Measurements from ENCODE around the gene ACTR2.

ACTR2 gene

DNA sequence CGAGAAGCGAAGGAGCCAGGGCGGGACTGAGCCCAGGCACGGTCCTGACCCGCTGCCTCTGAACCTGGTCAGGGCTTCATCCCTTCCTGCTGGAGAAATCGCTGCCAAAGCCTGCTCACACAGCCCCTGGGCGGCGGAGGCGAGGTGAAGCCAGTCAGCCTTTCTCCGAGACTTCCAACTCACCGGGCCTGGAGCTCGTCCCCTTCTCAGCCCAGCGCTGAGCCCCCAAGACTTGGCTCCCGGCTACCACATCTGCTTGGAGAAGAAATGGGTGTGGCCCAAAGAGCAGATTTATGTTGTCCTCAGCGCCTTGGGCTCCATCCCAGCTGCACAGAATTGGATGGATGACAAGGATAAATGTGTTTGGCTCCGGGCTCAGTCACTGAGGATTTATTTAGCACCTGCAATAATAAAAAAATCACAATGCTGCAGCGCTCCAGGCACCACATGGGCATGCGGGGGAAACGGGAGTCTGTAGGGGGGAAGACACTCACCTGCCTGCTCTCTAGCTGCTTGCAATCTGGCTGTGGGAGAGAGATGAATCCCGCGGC lies 64.9 kb downstream of the ACTR2 start:
- no peak overlapping the region for H3K4me3 ChIP-seq (ENCODE audit: insufficient read depth, low read depth, low read length)
- H3K27ac ChIP-seq (ENCODE audit: insufficient read depth, low read depth, low read length, poor library complexity, severe bottlenecking), result no peak overlapping the region
- no peaks in the 10 kb centered on the region for H3K27me3 ChIP-seq (ENCODE audit: control insufficient read depth, insufficient read depth, low read length, poor library complexity, severe bottlenecking)
- H3K9me3 ChIP-seq (ENCODE audit: control insufficient read depth, low read length), result no peaks in the 10 kb centered on the region
- peaks cover 8% of the 10 kb centered on the region for H3K4me1 ChIP-seq (ENCODE audit: control insufficient read depth, insufficient read depth, low read length)
- H3K36me3 ChIP-seq (ENCODE audit: control insufficient read depth, insufficient read depth, low read length), result no peaks in the 10 kb centered on the region
- WGBS, 2 experiments, result 92% methylated on average over 21 of the region's 21 CpGs

DNA sequence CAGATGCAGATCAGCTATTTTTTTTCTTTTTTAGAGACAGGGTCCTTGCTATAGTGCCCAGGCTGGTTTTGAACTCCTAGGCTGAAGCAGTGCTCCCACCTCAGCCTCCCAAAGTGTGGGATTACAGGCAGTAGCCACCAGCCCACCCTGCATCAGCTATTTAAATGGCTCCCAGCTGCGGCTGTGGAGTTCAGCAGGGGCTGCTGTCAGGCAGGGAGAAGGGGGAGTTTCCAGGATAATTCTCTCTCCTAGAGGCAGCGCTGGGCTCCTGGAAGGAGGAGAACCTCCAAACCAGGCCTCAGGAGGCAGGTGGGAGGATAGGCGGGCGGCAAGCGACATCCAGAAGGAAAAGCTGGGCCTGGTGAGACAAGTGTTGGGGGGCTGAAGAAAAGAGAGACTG lies 65.7 kb downstream of the ACTR2 start:
- WGBS, 2 experiments, result 76 to 87% methylated on average over 5 of the region's 5 CpGs
- Histone ChIP-seq H3K9me3 (ENCODE audit: control insufficient read depth, low read length) (no peaks in the 10 kb centered on the region), H3K27me3 (ENCODE audit: control insufficient read depth, insufficient read depth, low read length, poor library complexity, severe bottlenecking) (no peaks in the 10 kb centered on the region), H3K4me3 (ENCODE audit: insufficient read depth, low read depth, low read length) (no peak overlapping the region), H3K27ac (ENCODE audit: insufficient read depth, low read depth, low read length, poor library complexity, severe bottlenecking) (no peak overlapping the region), H3K36me3 (ENCODE audit: control insufficient read depth, insufficient read depth, low read length) (no peaks in the 10 kb centered on the region), H3K4me1 (ENCODE audit: control insufficient read depth, insufficient read depth, low read length) (peaks cover 8% of the 10 kb centered on the region)

DNA sequence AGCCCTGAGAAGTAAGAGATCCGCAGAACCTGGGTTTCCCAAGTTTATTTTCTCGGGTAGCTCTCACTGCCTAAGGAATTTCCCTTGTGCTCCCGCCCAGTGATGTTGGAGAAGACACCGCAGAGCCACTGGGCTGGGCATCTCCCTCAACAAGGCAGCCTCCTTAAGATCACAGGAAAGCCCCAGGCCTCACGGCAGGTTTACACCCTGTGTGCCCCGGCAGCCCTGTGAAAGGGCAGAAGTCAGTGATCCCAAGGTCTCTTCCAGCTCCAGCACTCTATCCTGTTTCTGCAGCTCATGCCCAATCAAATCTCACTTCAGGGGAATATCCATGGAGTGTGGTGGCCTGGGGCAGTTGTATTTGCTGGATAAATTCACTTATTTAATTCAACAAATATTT lies 66.5 kb downstream of the ACTR2 start:
- no peak overlapping the region for H3K27ac ChIP-seq (ENCODE audit: insufficient read depth, low read depth, low read length, poor library complexity, severe bottlenecking)
- H3K4me1 ChIP-seq (ENCODE audit: control insufficient read depth, insufficient read depth, low read length), result peaks cover 8% of the 10 kb centered on the region
- H3K36me3 ChIP-seq (ENCODE audit: control insufficient read depth, insufficient read depth, low read length), result no peaks in the 10 kb centered on the region
- no peak overlapping the region for H3K4me3 ChIP-seq (ENCODE audit: insufficient read depth, low read depth, low read length)
- no peaks in the 10 kb centered on the region for H3K27me3 ChIP-seq (ENCODE audit: control insufficient read depth, insufficient read depth, low read length, poor library complexity, severe bottlenecking)
- H3K9me3 ChIP-seq (ENCODE audit: control insufficient read depth, low read length), result no peaks in the 10 kb centered on the region
- 65 to 68% methylated on average over 6 of the region's 6 CpGs for WGBS, 2 experiments

DNA sequence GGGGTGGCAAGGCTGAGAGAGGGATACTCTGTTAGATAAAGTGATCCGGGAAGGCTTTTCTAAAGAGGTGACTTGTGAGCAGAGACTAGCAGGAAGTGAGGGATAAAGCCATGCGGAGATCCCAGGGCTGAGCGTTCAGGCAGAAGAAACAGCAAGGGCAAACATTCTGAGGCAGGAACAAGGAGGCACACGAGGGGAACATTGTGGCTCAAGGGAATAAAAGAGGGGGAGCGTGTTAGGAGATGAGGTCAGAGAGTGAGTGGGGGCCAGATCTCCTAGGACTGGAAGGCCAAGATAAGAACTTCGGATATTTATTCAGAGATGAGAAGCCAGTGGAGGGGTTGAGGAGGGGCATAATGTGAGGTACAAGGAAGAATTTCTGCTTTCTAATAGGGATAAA lies 67.1 kb downstream of the ACTR2 start:
- 60 to 66% methylated on average over 6 of the region's 6 CpGs for WGBS, 2 experiments
- Histone ChIP-seq H3K27ac (ENCODE audit: insufficient read depth, low read depth, low read length, poor library complexity, severe bottlenecking) (no peak overlapping the region), H3K4me3 (ENCODE audit: insufficient read depth, low read depth, low read length) (no peak overlapping the region), H3K4me1 (ENCODE audit: control insufficient read depth, insufficient read depth, low read length) (peaks cover 14% of the 10 kb centered on the region), H3K9me3 (ENCODE audit: control insufficient read depth, low read length) (no peaks in the 10 kb centered on the region), H3K27me3 (ENCODE audit: control insufficient read depth, insufficient read depth, low read length, poor library complexity, severe bottlenecking) (no peaks in the 10 kb centered on the region), H3K36me3 (ENCODE audit: control insufficient read depth, insufficient read depth, low read length) (no peaks in the 10 kb centered on the region)

DNA sequence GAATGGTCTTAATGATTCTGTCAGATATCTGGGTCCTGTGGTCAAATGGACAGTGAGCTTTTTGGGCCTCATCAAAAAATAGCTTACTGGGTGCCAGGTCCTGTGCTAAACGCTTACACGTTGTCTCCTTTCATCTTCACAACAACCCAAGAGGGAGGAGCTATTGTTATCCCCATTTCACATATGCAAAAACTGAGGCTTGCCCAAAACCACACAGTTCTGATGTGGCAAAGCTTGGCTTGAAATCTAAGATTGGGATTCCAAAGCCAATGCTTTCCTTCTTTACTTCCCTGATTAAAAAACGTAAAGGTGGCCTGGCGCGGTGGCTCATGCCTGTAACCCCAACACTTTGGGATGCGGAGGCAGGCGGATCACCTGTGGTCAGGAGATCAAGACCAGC lies 69.3 kb downstream of the ACTR2 start:
- Histone ChIP-seq H3K4me3 (ENCODE audit: insufficient read depth, low read depth, low read length) (no peak overlapping the region), H3K9me3 (ENCODE audit: control insufficient read depth, low read length) (no peaks in the 10 kb centered on the region), H3K4me1 (ENCODE audit: control insufficient read depth, insufficient read depth, low read length) (peaks cover 36% of the 10 kb centered on the region), H3K27me3 (ENCODE audit: control insufficient read depth, insufficient read depth, low read length, poor library complexity, severe bottlenecking) (no peaks in the 10 kb centered on the region), H3K36me3 (ENCODE audit: control insufficient read depth, insufficient read depth, low read length) (no peaks in the 10 kb centered on the region), H3K27ac (ENCODE audit: insufficient read depth, low read depth, low read length, poor library complexity, severe bottlenecking) (no peak overlapping the region)
- WGBS, 2 experiments, result 92% methylated on average over 7 of the region's 7 CpGs

DNA sequence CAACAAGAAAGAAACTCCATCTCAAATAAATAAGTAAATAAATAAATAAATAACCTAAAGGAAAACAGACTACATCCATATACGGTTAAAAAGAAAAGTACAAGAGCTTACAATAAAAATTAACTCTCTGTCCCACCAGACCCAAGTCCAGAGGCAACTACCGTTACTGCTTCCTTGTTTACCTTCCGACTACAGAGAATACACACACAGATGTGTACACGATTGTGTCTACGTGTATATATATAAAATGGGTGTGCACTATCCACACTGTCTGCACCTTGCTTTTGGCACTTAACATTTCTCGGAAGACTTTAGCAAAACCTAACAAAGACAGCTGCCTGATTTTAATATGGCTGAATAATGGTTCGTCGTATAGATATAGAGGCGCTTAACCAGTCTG lies 69.9 kb downstream of the ACTR2 start:
- Histone ChIP-seq H3K4me1 (ENCODE audit: control insufficient read depth, insufficient read depth, low read length) (peaks cover 42% of the 10 kb centered on the region), H3K36me3 (ENCODE audit: control insufficient read depth, insufficient read depth, low read length) (no peaks in the 10 kb centered on the region), H3K27me3 (ENCODE audit: control insufficient read depth, insufficient read depth, low read length, poor library complexity, severe bottlenecking) (no peaks in the 10 kb centered on the region), H3K27ac (ENCODE audit: insufficient read depth, low read depth, low read length, poor library complexity, severe bottlenecking) (no peak overlapping the region), H3K9me3 (ENCODE audit: control insufficient read depth, low read length) (no peaks in the 10 kb centered on the region), H3K4me3 (ENCODE audit: insufficient read depth, low read depth, low read length) (no peak overlapping the region)
- 95 to 97% methylated on average over 8 to 9 of the region's 9 CpGs for WGBS, 2 experiments

DNA sequence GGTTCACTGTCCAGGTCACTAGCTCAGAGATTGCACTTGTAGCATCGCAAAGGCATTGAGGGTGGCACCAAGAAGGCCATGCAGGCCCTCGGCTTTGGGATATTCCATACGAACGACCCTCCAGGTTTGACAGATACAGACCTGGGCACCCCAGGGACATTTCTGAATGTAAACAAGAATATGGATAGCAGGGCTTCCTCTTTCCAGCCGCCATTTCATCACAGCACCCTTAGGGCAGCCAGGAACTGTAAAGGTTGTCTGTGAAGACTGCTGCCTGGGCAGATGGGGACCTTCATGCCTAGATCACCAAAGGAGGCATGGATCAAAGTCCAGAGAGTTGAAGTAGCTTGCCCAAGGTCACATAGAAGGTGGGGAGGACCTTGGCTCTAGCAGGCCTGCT lies 70.5 kb downstream of the ACTR2 start:
- H3K9me3 ChIP-seq (ENCODE audit: control insufficient read depth, low read length), result no peaks in the 10 kb centered on the region
- peaks cover 40% of the 10 kb centered on the region for H3K4me1 ChIP-seq (ENCODE audit: control insufficient read depth, insufficient read depth, low read length)
- no peak overlapping the region for H3K4me3 ChIP-seq (ENCODE audit: insufficient read depth, low read depth, low read length)
- H3K36me3 ChIP-seq (ENCODE audit: control insufficient read depth, insufficient read depth, low read length), result no peaks in the 10 kb centered on the region
- H3K27ac ChIP-seq (ENCODE audit: insufficient read depth, low read depth, low read length, poor library complexity, severe bottlenecking), result no peak overlapping the region
- H3K27me3 ChIP-seq (ENCODE audit: control insufficient read depth, insufficient read depth, low read length, poor library complexity, severe bottlenecking), result no peaks in the 10 kb centered on the region
- WGBS, 2 experiments, result 92 to 93% methylated on average over 5 of the region's 5 CpGs

DNA sequence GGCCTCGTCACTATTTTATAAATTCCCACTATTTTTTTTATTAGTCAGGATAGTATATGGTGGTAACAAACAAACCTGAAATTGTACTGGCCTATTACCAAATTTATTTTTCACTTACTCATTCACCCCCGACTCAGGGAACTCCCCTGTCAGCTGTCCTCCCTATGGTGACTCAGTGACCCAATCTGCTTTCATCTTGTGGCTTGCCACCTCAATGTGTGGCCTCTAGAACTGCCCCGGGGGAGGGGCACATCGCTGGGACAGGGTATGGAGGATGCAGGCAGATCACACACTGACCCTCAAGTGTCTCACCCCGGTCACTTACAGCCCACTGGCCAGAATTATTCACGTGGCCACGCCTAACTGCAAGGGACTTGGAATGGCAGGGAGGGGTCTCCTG lies 71.6 kb downstream of the ACTR2 start:
- Histone ChIP-seq H3K27ac (ENCODE audit: insufficient read depth, low read depth, low read length, poor library complexity, severe bottlenecking) (no peak overlapping the region), H3K36me3 (ENCODE audit: control insufficient read depth, insufficient read depth, low read length) (no peaks in the 10 kb centered on the region), H3K9me3 (ENCODE audit: control insufficient read depth, low read length) (no peaks in the 10 kb centered on the region), H3K27me3 (ENCODE audit: control insufficient read depth, insufficient read depth, low read length, poor library complexity, severe bottlenecking) (no peaks in the 10 kb centered on the region), H3K4me1 (ENCODE audit: control insufficient read depth, insufficient read depth, low read length) (peaks cover 34% of the 10 kb centered on the region), H3K4me3 (ENCODE audit: insufficient read depth, low read depth, low read length) (no peak overlapping the region)
- WGBS, 2 experiments, result 84 to 88% methylated on average over 7 of the region's 7 CpGs

DNA sequence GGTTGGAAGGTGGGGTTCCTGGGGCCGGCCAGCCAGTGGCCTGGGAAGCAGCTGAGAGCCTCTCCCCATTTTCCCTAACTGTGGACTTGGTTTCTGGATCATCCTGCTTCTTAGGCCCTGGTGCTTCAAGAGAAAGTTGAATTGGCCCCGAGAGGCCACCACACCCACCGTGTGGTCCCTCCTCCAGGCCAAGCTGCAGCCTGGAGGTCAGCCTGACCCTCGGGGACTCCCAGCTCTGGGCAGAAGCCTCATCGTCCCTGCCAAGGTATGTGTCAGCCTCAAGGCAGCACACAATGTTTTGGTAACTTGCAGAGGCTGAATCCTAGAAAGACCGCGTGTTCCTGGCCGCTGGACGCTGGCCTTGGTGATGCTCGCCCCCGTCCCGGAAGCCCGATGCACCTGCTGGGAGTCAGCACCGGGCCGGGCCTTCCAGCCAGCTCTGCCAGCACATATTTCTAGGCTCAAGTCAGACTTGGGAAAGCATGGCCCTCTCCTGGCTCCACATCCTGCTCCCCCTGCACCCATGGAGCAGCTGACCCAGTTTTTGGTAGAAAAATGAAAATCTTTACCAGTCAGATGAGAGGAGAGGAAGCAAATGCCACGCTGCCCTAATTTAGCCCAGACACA lies 72.6 kb downstream of the ACTR2 start:
- Histone ChIP-seq H3K4me3 (ENCODE audit: insufficient read depth, low read depth, low read length) (no peak overlapping the region), H3K9me3 (ENCODE audit: control insufficient read depth, low read length) (no peaks in the 10 kb centered on the region), H3K27me3 (ENCODE audit: control insufficient read depth, insufficient read depth, low read length, poor library complexity, severe bottlenecking) (no peaks in the 10 kb centered on the region), H3K4me1 (ENCODE audit: control insufficient read depth, insufficient read depth, low read length) (peaks cover 34% of the 10 kb centered on the region), H3K36me3 (ENCODE audit: control insufficient read depth, insufficient read depth, low read length) (no peaks in the 10 kb centered on the region), H3K27ac (ENCODE audit: insufficient read depth, low read depth, low read length, poor library complexity, severe bottlenecking) (peak overlapping the region; percentile 36)
- WGBS, 2 experiments, result 68 to 69% methylated on average over 16 of the region's 16 CpGs

DNA sequence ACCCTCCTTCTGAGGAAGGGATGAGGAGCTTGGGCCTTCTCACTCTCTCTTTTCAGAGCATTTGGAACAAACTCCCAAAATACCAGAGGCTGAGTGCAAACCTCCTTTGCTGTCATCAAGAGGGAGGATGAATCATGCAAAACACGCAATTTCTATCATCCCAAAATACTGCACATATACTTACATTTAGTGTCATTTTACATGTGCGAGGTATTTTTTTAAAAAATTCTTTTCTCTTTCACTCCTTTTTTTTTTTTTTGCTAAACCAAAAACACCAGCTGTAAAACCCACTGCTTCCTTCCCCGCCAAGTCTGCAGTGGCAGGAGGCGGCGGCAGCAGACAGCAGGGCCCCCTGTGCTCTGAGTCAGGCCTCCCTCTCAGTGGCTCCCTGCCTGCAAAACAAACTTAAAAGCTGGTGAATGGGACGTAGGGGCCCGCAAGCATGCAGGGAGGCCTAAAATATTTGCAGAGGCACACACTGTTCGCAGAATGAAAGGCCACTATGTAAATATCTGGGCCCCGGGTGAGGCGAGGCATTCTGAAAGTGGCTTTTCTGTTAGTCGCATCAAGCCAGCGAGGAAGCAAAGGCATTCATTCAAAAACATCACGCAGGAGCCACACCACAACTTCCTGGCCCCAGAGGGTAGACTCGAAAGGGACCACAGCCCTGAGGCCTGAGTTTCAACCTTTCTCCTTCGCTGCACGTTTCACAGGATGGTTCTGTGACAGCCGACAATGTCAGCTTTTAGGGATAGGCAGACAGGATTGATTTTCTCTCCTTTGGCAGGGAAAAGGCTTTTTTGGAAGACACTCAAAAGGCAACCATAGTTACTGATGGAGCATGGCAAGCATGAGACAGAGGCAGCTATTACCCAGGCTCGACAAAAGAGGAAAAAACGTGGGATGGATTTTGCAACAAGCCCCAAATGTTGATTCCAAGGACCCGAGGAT lies 73.4 kb downstream of the ACTR2 start:
- Histone ChIP-seq H3K27ac (ENCODE audit: insufficient read depth, low read depth, low read length, poor library complexity, severe bottlenecking) (peak overlapping the region; percentile 73), H3K27me3 (ENCODE audit: control insufficient read depth, insufficient read depth, low read length, poor library complexity, severe bottlenecking) (no peaks in the 10 kb centered on the region), H3K36me3 (ENCODE audit: control insufficient read depth, insufficient read depth, low read length) (no peaks in the 10 kb centered on the region), H3K4me3 (ENCODE audit: insufficient read depth, low read depth, low read length) (no peak overlapping the region), H3K4me1 (ENCODE audit: control insufficient read depth, insufficient read depth, low read length) (peaks cover 34% of the 10 kb centered on the region), H3K9me3 (ENCODE audit: control insufficient read depth, low read length) (no peaks in the 10 kb centered on the region)
- WGBS, 2 experiments, result 22 to 24% methylated on average over 20 of the region's 20 CpGs
